ENCODE data around the gene SRSF3. TPM values are rescaled to one million over a fixed set of nuclear protein-coding genes. Genes with fewer than 3 reads are reported as not detected.
"Not testable (repeated sequence)": the region's sequence is repeated elsewhere in the genome, so short reads cannot be mapped to it uniquely, and the experiment has no call there.

SRSF3 gene
- polyA plus RNA-seq, 2 of the 4 experiments (the other 2 are of a cell fraction) = 629 to 652 TPM

GRCh38 chr6:36581716-36582115 lies 12.4 kb upstream of the SRSF3 start (continued):
- no peak for TF ChIP-seq REST (IDR thresholded peaks at IDR 0.05)
- no peak for TF ChIP-seq ZC3H11A (IDR thresholded peaks at IDR 0.05)
- TF ChIP-seq NFE2L2 (conservative IDR thresholded peaks at IDR 0.05; ENCODE audit: low read length) = no peak
- no peak for TF ChIP-seq ATOH8 (CRISPR knock-in tag; IDR thresholded peaks at IDR 0.05; ENCODE audit: low read depth)
- no peak for TF ChIP-seq BCL3 (IDR thresholded peaks at IDR 0.05)
- no peak for TF ChIP-seq FOSB (CRISPR knock-in tag; IDR thresholded peaks at IDR 0.05)
- no peak for TF ChIP-seq POLR2AphosphoS2 (conservative IDR thresholded peaks at IDR 0.05; ENCODE audit: low read length)
- TF ChIP-seq USF2 (IDR thresholded peaks at IDR 0.05) = no peak
- TF ChIP-seq PBX3 (IDR thresholded peaks at IDR 0.05) = no peak
- no peak for TF ChIP-seq MAX (IDR thresholded peaks at IDR 0.05)
- TF ChIP-seq TFCP2L1 (CRISPR knock-in tag; IDR thresholded peaks at IDR 0.05) = no peak

GRCh38 chr6:36586606-36587005 lies 7.6 kb upstream of the SRSF3 start:
- Histone ChIP-seq H3K4me1 (peaks cover 7% of the 10 kb centered on the region; the same call in 1 of the 3 replicates), H3K4me3 (no peak overlapping the region), H3K4me2 (no peak overlapping the region), H3K9me3 (no peaks in the 10 kb centered on the region), H3K27ac (no peak overlapping the region)
- TF ChIP-seq MAZ (IDR thresholded peaks at IDR 0.05; ENCODE audit: borderline replicate concordance, low read depth, low read length) (no peak), FOSB (CRISPR knock-in tag; IDR thresholded peaks at IDR 0.05) (no peak), TP53 (CRISPR knock-in tag; IDR thresholded peaks at IDR 0.05) (no peak), CBX8 (IDR thresholded peaks at IDR 0.05) (no peak), ZSCAN20 (CRISPR knock-in tag; IDR thresholded peaks at IDR 0.05) (no peak), HDAC2 (IDR thresholded peaks at IDR 0.05) (no peak), HEYL (CRISPR knock-in tag; IDR thresholded peaks at IDR 0.05) (no peak), NPAS2 (CRISPR knock-in tag; IDR thresholded peaks at IDR 0.05; ENCODE audit: borderline replicate concordance) (no peak), ELK1 (IDR thresholded peaks at IDR 0.05; ENCODE audit: low read depth, low read length) (no peak), E2F6 (IDR thresholded peaks at IDR 0.05; ENCODE audit: borderline replicate concordance, low read depth) (no peak), HES2 (IDR thresholded peaks at IDR 0.05) (no peak), ESRRA (IDR thresholded peaks at IDR 0.05; ENCODE audit: borderline replicate concordance, low read length) (no peak), RAD21 (conservative IDR thresholded peaks at IDR 0.05 in 1 of 2, IDR thresholded peaks at IDR 0.05 in 1 of 2) (no peak), SMC3 (IDR thresholded peaks at IDR 0.05) (no peak), HOXB5 (CRISPR knock-in tag; IDR thresholded peaks at IDR 0.05) (no peak), NFE2L2 (conservative IDR thresholded peaks at IDR 0.05; ENCODE audit: low read length) (no peak), POLR2AphosphoS2 (conservative IDR thresholded peaks at IDR 0.05; ENCODE audit: low read length) (no peak), EP300 (IDR thresholded peaks at IDR 0.05) (no peak), TFCP2L1 (CRISPR knock-in tag; IDR thresholded peaks at IDR 0.05) (no peak), HOXA7 (CRISPR knock-in tag; IDR thresholded peaks at IDR 0.05) (no peak)
- DNase-seq (ENCODE audit: low read depth in 1 of 2, low spot score in 1 of 2) = no peak
- ATAC-seq = no peak
- ChIA-PET POLR2A (interaction anchor here (0.5 kb wide), 1 partner anchor 10 kb away, joined by 5 read pairs; no protein-coding TSS in a partner anchor), CTCF (interaction anchor here (1.2 kb wide), 1 partner anchor 28 kb away, joined by 4 read pairs; no protein-coding TSS in a partner anchor)
- WGBS (ENCODE audit: missing lambda C conversion rate) = 76% methylated on average over 1 of the region's 1 CpG
- no peak for FAIRE-seq

- WGBS (ENCODE audit: missing lambda C conversion rate) = 89% methylated on average over 9 of the region's 9 CpGs
- POLR2A ChIA-PET; ATAC-seq; DNase-seq (ENCODE audit: low read depth in 1 of 2, low spot score in 1 of 2); H3K4me3 ChIP-seq; FAIRE-seq; H3K9me3 ChIP-seq; H3K27ac ChIP-seq; H3K4me2 ChIP-seq: not testable (repeated sequence)
- CTCF ChIA-PET = interaction anchor here (1.1 kb wide), 1 partner anchor 20 kb away, joined by 3 read pairs; no protein-coding TSS in a partner anchor
- H3K4me1 ChIP-seq = peaks cover 20% of the 10 kb centered on the region
Measured at GRCh38 chr6:36589025-36589400, 5.1 kb upstream of the SRSF3 start.

Measured in A549 (cell line).